Astrocyte (in vitro differentiated cells and primary cell): ENCODE measurements around the gene OR10A5.

Experiments
- EZH2 ChIP-seq: IDR thresholded peaks from 2 replicates; pipeline ENCODE4 v1.6.1; 2012; ENCODE audit warnings: mild to moderate bottlenecking, low read length, inconsistent platforms; ENCODE audit not compliant: insufficient read depth
- TF ChIP-seq, protein P1 (sequence below): IDR thresholded peaks from 2 replicates; pipeline ENCODE4 v1.5.1; 2011; ENCODE audit warnings: low read depth, mild to moderate bottlenecking, inconsistent platforms, low read length, moderate library complexity; ENCODE audit not compliant: insufficient read depth

DNA sequence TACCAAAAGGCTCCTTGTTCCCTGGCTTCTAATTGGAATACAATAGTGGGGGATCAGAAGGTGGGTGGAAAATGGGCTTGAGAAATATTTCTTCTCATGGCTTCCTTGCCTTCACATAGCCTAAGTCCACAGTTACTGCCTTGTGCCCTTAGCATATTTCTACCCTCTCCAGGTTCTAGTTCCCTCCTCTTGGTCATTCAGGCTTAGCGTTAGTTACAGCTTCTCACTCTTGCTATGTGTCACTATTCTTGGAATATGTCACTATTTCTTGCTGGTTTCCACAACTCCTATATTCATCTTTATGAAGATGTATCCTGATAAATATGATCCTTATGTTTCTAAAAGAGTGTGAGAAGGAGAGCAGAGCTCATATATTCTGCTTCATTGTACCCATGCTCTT, 44.4 kb downstream of the OR10A5 start:
- TF ChIP-seq, protein P1, sequence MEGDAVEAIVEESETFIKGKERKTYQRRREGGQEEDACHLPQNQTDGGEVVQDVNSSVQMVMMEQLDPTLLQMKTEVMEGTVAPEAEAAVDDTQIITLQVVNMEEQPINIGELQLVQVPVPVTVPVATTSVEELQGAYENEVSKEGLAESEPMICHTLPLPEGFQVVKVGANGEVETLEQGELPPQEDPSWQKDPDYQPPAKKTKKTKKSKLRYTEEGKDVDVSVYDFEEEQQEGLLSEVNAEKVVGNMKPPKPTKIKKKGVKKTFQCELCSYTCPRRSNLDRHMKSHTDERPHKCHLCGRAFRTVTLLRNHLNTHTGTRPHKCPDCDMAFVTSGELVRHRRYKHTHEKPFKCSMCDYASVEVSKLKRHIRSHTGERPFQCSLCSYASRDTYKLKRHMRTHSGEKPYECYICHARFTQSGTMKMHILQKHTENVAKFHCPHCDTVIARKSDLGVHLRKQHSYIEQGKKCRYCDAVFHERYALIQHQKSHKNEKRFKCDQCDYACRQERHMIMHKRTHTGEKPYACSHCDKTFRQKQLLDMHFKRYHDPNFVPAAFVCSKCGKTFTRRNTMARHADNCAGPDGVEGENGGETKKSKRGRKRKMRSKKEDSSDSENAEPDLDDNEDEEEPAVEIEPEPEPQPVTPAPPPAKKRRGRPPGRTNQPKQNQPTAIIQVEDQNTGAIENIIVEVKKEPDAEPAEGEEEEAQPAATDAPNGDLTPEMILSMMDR: no peak
- TF ChIP-seq EZH2: no peak
